ENCODE measurements around the gene KLHL42.

KLHL42 gene

GRCh38 chr12:27805238-27805637, 25.2 kb downstream of the KLHL42 start:
- Histone ChIP-seq H3K27ac (replicated peaks; ENCODE audit: low read length) (no peak overlapping the region), H3K4me3 (ENCODE audit: low read length in 2 of 2) (no peak overlapping the region), H3K23ac (ENCODE audit: low read depth, low read length, poor library complexity) (no peak overlapping the region), H2AFZ (ENCODE audit: low read length) (no peak overlapping the region), H3K14ac (ENCODE audit: low read length) (no peak overlapping the region), H2BK12ac (ENCODE audit: low read length) (no peak overlapping the region), H2BK120ac (ENCODE audit: low read depth, low read length) (no peak overlapping the region), H3K9me3 (replicated peaks in 1 of 2; ENCODE audit: control insufficient read depth in 2 of 2, insufficient read depth in 1 of 2, low read depth in 1 of 2, low read length in 2 of 2) (no peaks in the 10 kb centered on the region), H3K79me1 (ENCODE audit: low read depth, low read length) (no peaks in the 10 kb centered on the region), H3K9ac (ENCODE audit: low read depth, low read length, poor library complexity) (no peak overlapping the region), H3K27me3 (ENCODE audit: control insufficient read depth in 3 of 3, insufficient read depth in 3 of 3, low read depth in 1 of 3, low read length in 3 of 3) (no peaks in the 10 kb centered on the region), H2AK5ac (ENCODE audit: low read depth, low read length) (no peak overlapping the region), H3K4me2 (ENCODE audit: insufficient read depth, low read length, poor library complexity, severe bottlenecking) (no peak overlapping the region), H3K18ac (ENCODE audit: low read length) (no peak overlapping the region), H4K91ac (ENCODE audit: low read depth, low read length, poor library complexity) (no peak overlapping the region), H3K4me1 (ENCODE audit: control insufficient read depth in 2 of 2, insufficient read depth in 1 of 2, low read depth in 1 of 2, low read length in 2 of 2) (no peaks in the 10 kb centered on the region), H2BK15ac (ENCODE audit: low read length) (no peak overlapping the region), H4K8ac (ENCODE audit: low read depth, low read length) (no peak overlapping the region), H2BK5ac (ENCODE audit: low read length) (no peak overlapping the region), H3K4ac (ENCODE audit: low read length) (no peak overlapping the region), H3K36me3 (replicated peaks in 1 of 2; ENCODE audit: control insufficient read depth in 2 of 2, insufficient read depth in 2 of 2, low read length in 2 of 2) (peaks cover 0 to 13% of the 10 kb centered on the region in 2 donors)
- DNase-seq (ENCODE audit: low spot score), result no peak
- no CpG with 5 or more reads among the region's 1 CpG for WGBS, 2 donors (ENCODE audit: extremely low coverage in 2 of 2, insufficient read length in 2 of 2, insufficient replicate concordance in 1 of 2)

GRCh38 chr12:27806259-27806658, 26.2 kb downstream of the KLHL42 start:
- no peak overlapping the region for H4K8ac ChIP-seq (ENCODE audit: low read depth, low read length)
- no CpG with 5 or more reads among the region's 4 CpGs for WGBS, 2 donors (ENCODE audit: extremely low coverage in 2 of 2, insufficient read length in 2 of 2, insufficient replicate concordance in 1 of 2)
- no peak overlapping the region for H2BK120ac ChIP-seq (ENCODE audit: low read depth, low read length)
- H2BK12ac ChIP-seq (ENCODE audit: low read length), result no peak overlapping the region
- H2AFZ ChIP-seq (ENCODE audit: low read length), result no peak overlapping the region
- H3K4me3 ChIP-seq (ENCODE audit: low read length in 2 of 2), result no peak overlapping the region
- no peak overlapping the region for H3K14ac ChIP-seq (ENCODE audit: low read length)
- no peak overlapping the region for H2BK5ac ChIP-seq (ENCODE audit: low read length)
- H3K36me3 ChIP-seq (replicated peaks in 1 of 2; ENCODE audit: control insufficient read depth in 2 of 2, insufficient read depth in 2 of 2, low read length in 2 of 2), result peaks cover 0 to 5% of the 10 kb centered on the region in 2 donors
- no peak overlapping the region for H3K9ac ChIP-seq (ENCODE audit: low read depth, low read length, poor library complexity)
- H3K79me1 ChIP-seq (ENCODE audit: low read depth, low read length), result no peaks in the 10 kb centered on the region
- no peak overlapping the region for H3K27ac ChIP-seq (replicated peaks; ENCODE audit: low read length)
- no peak overlapping the region for H3K4ac ChIP-seq (ENCODE audit: low read length)
- H3K18ac ChIP-seq (ENCODE audit: low read length), result no peak overlapping the region
- no peaks in the 10 kb centered on the region for H3K9me3 ChIP-seq (replicated peaks in 1 of 2; ENCODE audit: control insufficient read depth in 2 of 2, insufficient read depth in 1 of 2, low read depth in 1 of 2, low read length in 2 of 2)
- DNase-seq (ENCODE audit: low spot score), result no peak
- no peak overlapping the region for H3K4me2 ChIP-seq (ENCODE audit: insufficient read depth, low read length, poor library complexity, severe bottlenecking)
- H3K4me1 ChIP-seq (ENCODE audit: control insufficient read depth in 2 of 2, insufficient read depth in 1 of 2, low read depth in 1 of 2, low read length in 2 of 2), result no peaks in the 10 kb centered on the region
- H4K91ac ChIP-seq (ENCODE audit: low read depth, low read length, poor library complexity), result no peak overlapping the region
- H3K23ac ChIP-seq (ENCODE audit: low read depth, low read length, poor library complexity), result no peak overlapping the region
- H2AK5ac ChIP-seq (ENCODE audit: low read depth, low read length), result no peak overlapping the region
- no peak overlapping the region for H2BK15ac ChIP-seq (ENCODE audit: low read length)
- H3K27me3 ChIP-seq (ENCODE audit: control insufficient read depth in 3 of 3, insufficient read depth in 3 of 3, low read depth in 1 of 3, low read length in 3 of 3), result no peaks in the 10 kb centered on the region

GRCh38 chr12:27807063-27807703, 27.1 kb downstream of the KLHL42 start:
- no peak overlapping the region for H2AFZ ChIP-seq (ENCODE audit: low read length)
- no peak overlapping the region for H4K8ac ChIP-seq (ENCODE audit: low read depth, low read length)
- no peak overlapping the region for H2AK5ac ChIP-seq (ENCODE audit: low read depth, low read length)
- H2BK120ac ChIP-seq (ENCODE audit: low read depth, low read length), result no peak overlapping the region
- no peak overlapping the region for H3K14ac ChIP-seq (ENCODE audit: low read length)
- no peaks in the 10 kb centered on the region for H3K27me3 ChIP-seq (ENCODE audit: control insufficient read depth in 3 of 3, insufficient read depth in 3 of 3, low read depth in 1 of 3, low read length in 3 of 3)
- no peak for DNase-seq (ENCODE audit: low spot score)
- no peak overlapping the region for H4K91ac ChIP-seq (ENCODE audit: low read depth, low read length, poor library complexity)
- no peak overlapping the region for H3K4me2 ChIP-seq (ENCODE audit: insufficient read depth, low read length, poor library complexity, severe bottlenecking)
- no peak overlapping the region for H3K27ac ChIP-seq (replicated peaks; ENCODE audit: low read length)
- H3K79me1 ChIP-seq (ENCODE audit: low read depth, low read length), result no peaks in the 10 kb centered on the region
- no peak overlapping the region for H2BK15ac ChIP-seq (ENCODE audit: low read length)
- H3K23ac ChIP-seq (ENCODE audit: low read depth, low read length, poor library complexity), result no peak overlapping the region
- H3K36me3 ChIP-seq (replicated peaks in 1 of 2; ENCODE audit: control insufficient read depth in 2 of 2, insufficient read depth in 2 of 2, low read length in 2 of 2), result no peaks in the 10 kb centered on the region
- H3K4ac ChIP-seq (ENCODE audit: low read length), result no peak overlapping the region
- no peaks in the 10 kb centered on the region for H3K4me1 ChIP-seq (ENCODE audit: control insufficient read depth in 2 of 2, insufficient read depth in 1 of 2, low read depth in 1 of 2, low read length in 2 of 2)
- H2BK5ac ChIP-seq (ENCODE audit: low read length), result no peak overlapping the region
- H3K4me3 ChIP-seq (ENCODE audit: low read length in 2 of 2), result no peak overlapping the region
- no peak overlapping the region for H2BK12ac ChIP-seq (ENCODE audit: low read length)
- no CpG with 5 or more reads among the region's 8 CpGs for WGBS, 2 donors (ENCODE audit: extremely low coverage in 2 of 2, insufficient read length in 2 of 2, insufficient replicate concordance in 1 of 2)
- no peaks in the 10 kb centered on the region for H3K9me3 ChIP-seq (replicated peaks in 1 of 2; ENCODE audit: control insufficient read depth in 2 of 2, insufficient read depth in 1 of 2, low read depth in 1 of 2, low read length in 2 of 2)
- no peak overlapping the region for H3K18ac ChIP-seq (ENCODE audit: low read length)
- H3K9ac ChIP-seq (ENCODE audit: low read depth, low read length, poor library complexity), result no peak overlapping the region

- DNase-seq (ENCODE audit: low spot score), result no peak
- H3K9me3 ChIP-seq (replicated peaks in 1 of 2; ENCODE audit: control insufficient read depth in 2 of 2, insufficient read depth in 1 of 2, low read depth in 1 of 2, low read length in 2 of 2), result no peaks in the 10 kb centered on the region
- no peak overlapping the region for H2BK5ac ChIP-seq (ENCODE audit: low read length)
- no peak overlapping the region for H3K4me2 ChIP-seq (ENCODE audit: insufficient read depth, low read length, poor library complexity, severe bottlenecking)
- no peak overlapping the region for H2BK15ac ChIP-seq (ENCODE audit: low read length)
- H3K18ac ChIP-seq (ENCODE audit: low read length), result no peak overlapping the region
- no peak overlapping the region for H2BK12ac ChIP-seq (ENCODE audit: low read length)
- no peak overlapping the region for H3K23ac ChIP-seq (ENCODE audit: low read depth, low read length, poor library complexity)
- no peaks in the 10 kb centered on the region for H3K79me1 ChIP-seq (ENCODE audit: low read depth, low read length)
- no CpG with 5 or more reads among the region's 6 CpGs for WGBS, 2 donors (ENCODE audit: extremely low coverage in 2 of 2, insufficient read length in 2 of 2, insufficient replicate concordance in 1 of 2)
- no peak overlapping the region for H2BK120ac ChIP-seq (ENCODE audit: low read depth, low read length)
- no peak overlapping the region for H2AK5ac ChIP-seq (ENCODE audit: low read depth, low read length)
- H2AFZ ChIP-seq (ENCODE audit: low read length), result no peak overlapping the region
- no peaks in the 10 kb centered on the region for H3K4me1 ChIP-seq (ENCODE audit: control insufficient read depth in 2 of 2, insufficient read depth in 1 of 2, low read depth in 1 of 2, low read length in 2 of 2)
- no peak overlapping the region for H3K9ac ChIP-seq (ENCODE audit: low read depth, low read length, poor library complexity)
- no peak overlapping the region for H3K4ac ChIP-seq (ENCODE audit: low read length)
- H4K91ac ChIP-seq (ENCODE audit: low read depth, low read length, poor library complexity), result no peak overlapping the region
- H3K27ac ChIP-seq (replicated peaks; ENCODE audit: low read length), result no peak overlapping the region
- no peak overlapping the region for H3K14ac ChIP-seq (ENCODE audit: low read length)
- no peaks in the 10 kb centered on the region for H3K36me3 ChIP-seq (replicated peaks in 1 of 2; ENCODE audit: control insufficient read depth in 2 of 2, insufficient read depth in 2 of 2, low read length in 2 of 2)
- H4K8ac ChIP-seq (ENCODE audit: low read depth, low read length), result no peak overlapping the region
- H3K27me3 ChIP-seq (ENCODE audit: control insufficient read depth in 3 of 3, insufficient read depth in 3 of 3, low read depth in 1 of 3, low read length in 3 of 3), result no peaks in the 10 kb centered on the region
- H3K4me3 ChIP-seq (ENCODE audit: low read length in 2 of 2), result no peak overlapping the region
These were observed 28.8 kb downstream of the KLHL42 start for GRCh38 chr12:27808841-27809240.

All from neuronal stem cell (in vitro differentiated cells).